Measurements from ENCODE around the gene HYAL3. TPM values are rescaled to one million over a fixed set of nuclear protein-coding genes. Genes with fewer than 3 reads are reported as not detected.
A peak's percentile ranks its signal among the peaks of the same experiment; 100 is the strongest.

The HYAL3 gene, protein sequence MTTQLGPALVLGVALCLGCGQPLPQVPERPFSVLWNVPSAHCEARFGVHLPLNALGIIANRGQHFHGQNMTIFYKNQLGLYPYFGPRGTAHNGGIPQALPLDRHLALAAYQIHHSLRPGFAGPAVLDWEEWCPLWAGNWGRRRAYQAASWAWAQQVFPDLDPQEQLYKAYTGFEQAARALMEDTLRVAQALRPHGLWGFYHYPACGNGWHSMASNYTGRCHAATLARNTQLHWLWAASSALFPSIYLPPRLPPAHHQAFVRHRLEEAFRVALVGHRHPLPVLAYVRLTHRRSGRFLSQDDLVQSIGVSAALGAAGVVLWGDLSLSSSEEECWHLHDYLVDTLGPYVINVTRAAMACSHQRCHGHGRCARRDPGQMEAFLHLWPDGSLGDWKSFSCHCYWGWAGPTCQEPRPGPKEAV
- total RNA-seq (2014; rRNA removed) (13.2 and 20.8 TPM in 2 replicates), Bru-seq, nascent RNA (percentile 51 among the genes with signal in this experiment), BruChase-seq, experiment 1, labeled RNA remaining after a 6-hour chase (percentile 74 among the genes with signal in this experiment), BruChase-seq, experiment 2, labeled RNA remaining after a 2-hour chase (percentile 56 among the genes with signal in this experiment)
- long read RNA-seq, transcript HYAL3-201 (4 exons, 1,942 nt) = major isoform, 10 of 52 reads
- long read RNA-seq, partial matches to known transcripts = 11 of 52 reads
- long read RNA-seq, other reads (novel, unspliced or antisense) = 25 of 52 reads

DNA sequence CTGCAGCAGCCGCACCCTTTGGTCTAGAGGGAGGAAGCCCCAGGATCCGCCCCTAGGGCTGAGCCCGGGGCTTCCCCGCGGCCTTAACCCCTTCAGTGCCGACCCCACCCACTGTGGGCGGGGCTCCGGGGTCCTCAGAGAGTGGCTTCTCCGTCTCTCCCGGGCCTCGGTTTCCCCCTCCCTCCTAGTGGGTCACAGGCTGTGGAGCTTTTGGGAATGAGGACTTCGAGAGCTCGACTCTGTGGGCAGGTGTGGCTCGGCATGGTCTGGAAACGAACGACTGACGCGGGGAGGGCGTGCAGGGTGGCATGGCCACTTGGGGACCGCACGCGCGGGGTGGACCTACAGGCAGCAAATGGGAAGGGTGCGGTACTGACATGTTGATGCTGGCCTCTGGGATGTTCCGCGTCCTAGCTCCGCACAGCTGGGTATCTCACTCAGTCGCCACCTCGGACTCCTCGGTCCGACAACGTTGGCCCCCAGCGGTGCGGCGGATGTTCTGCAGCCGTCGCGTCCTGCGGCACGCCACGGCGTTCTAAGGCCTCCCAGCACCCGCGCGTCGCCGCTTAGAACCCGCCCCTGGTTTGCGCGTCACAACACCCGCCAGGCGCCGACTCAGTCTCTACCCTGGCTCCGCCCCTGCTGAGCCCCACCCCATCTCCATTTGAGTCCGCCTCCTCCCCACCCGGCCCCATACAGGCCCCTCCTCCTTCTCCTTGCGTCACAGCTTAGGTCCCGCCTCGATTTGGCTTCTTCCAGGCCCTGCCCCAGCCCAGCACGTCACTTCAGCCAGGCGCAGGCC, at the start of gene HYAL3, which contains the start of gene NAA80:
Gene HYAL3 (minus strand): TSS at position 570 of the 802 bp plus-strand sequence. CDS start 3,803 bp downstream, outside the sequence.
Gene NAA80 (minus strand): TSS at position 570 of the 802 bp plus-strand sequence. CDS start 1,942 bp downstream, outside the sequence.
- peak; percentile 86 for ATAC-seq
- TSS peak; percentile 71 for BruUV-seq (replicated peaks)
- POLR2A ChIA-PET (ENCODE audit: unreplicated experiment) = interaction anchor here (0.6 to 1.8 kb wide), 4 partner anchors 10 to 52 kb away, joined by 3 to 12 read pairs (median 6); partner anchors contain the start of genes CYB561D2 and NPRL2

DNA sequence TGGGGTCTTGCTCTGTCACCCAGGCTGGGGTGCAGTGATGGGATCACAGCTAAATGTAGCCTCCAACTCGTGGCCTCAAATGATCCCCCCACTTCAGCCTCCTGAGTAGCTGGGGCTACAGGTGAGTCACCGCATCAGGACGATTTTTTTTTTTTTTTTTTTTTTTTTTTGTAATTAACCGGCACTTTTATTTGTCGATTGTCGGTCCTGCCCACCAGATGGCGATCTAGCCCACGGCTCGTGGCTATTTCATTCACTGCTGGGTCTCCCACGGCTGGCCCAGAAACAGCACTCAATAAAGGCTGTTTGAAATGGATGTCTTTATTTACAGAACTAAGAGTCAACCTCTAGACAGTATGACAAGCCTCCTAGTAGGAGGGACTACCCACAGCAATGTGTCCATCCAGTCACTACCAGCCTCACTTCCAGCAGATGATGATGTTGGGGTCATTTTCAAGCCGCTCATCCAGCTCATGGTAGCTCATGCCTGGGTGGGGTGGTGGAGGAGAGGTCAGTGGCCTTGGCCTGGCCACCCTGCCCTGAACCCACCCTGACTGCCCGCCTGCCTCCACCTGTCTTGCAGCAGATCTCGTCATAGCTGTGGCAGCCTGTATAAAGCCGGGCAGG, 48.1 kb upstream of the HYAL3 start:
- ChIA-PET CTCF (interaction anchor here (0.6 to 1.0 kb wide), 10 partner anchors 10 to 254 kb away, joined by 3 to 22 read pairs (median 9); partner anchors contain the start of gene TUSC2), POLR2A (ENCODE audit: unreplicated experiment) (interaction anchor here (0.6 kb wide), 2 partner anchors 10 to 292 kb away, joined by 3 to 17 read pairs; no protein-coding TSS in a partner anchor)
- Histone ChIP-seq H2AFZ (ENCODE audit: low read length) (no peak overlapping the region), H3K27ac (ENCODE audit: low read length) (no peak overlapping the region), H3K9me3 (ENCODE audit: low read length) (no peaks in the 10 kb centered on the region), H3F3A (ENCODE audit: low read length, unreplicated experiment) (peaks cover 4% of the 10 kb centered on the region), H3K27me3 (ENCODE audit: low read length) (no peaks in the 10 kb centered on the region), H3K36me3 (ENCODE audit: low read depth, low read length) (no peaks in the 10 kb centered on the region; the same call in 1 of the 2 replicates), H3K4me1 (ENCODE audit: insufficient read depth, low read length) (peaks cover 32% of the 10 kb centered on the region), H3K4me3 (ENCODE audit: low read length) (no peak overlapping the region), H3K9ac (ENCODE audit: low read length) (no peak overlapping the region), H3K4me2 (ENCODE audit: low read length) (no peak overlapping the region), H4K20me1 (ENCODE audit: low read length) (no peaks in the 10 kb centered on the region), H3K9me2 (replicated peaks; ENCODE audit: low read length) (no peaks in the 10 kb centered on the region), H3K79me2 (ENCODE audit: low read length) (peaks cover 32% of the 10 kb centered on the region)
- TF ChIP-seq EZH2 (IDR thresholded peaks at IDR 0.05; ENCODE audit: low read length, unreplicated experiment) (no peak), EZH2phosphoT487 (IDR thresholded peaks at IDR 0.05; ENCODE audit: borderline replicate concordance, low read length) (no peak)
- TF ChIP-seq, protein P1, sequence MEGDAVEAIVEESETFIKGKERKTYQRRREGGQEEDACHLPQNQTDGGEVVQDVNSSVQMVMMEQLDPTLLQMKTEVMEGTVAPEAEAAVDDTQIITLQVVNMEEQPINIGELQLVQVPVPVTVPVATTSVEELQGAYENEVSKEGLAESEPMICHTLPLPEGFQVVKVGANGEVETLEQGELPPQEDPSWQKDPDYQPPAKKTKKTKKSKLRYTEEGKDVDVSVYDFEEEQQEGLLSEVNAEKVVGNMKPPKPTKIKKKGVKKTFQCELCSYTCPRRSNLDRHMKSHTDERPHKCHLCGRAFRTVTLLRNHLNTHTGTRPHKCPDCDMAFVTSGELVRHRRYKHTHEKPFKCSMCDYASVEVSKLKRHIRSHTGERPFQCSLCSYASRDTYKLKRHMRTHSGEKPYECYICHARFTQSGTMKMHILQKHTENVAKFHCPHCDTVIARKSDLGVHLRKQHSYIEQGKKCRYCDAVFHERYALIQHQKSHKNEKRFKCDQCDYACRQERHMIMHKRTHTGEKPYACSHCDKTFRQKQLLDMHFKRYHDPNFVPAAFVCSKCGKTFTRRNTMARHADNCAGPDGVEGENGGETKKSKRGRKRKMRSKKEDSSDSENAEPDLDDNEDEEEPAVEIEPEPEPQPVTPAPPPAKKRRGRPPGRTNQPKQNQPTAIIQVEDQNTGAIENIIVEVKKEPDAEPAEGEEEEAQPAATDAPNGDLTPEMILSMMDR (conservative IDR thresholded peaks at IDR 0.05; ENCODE audit: low read depth, low read length) = peak; percentile 78
- ATAC-seq = peak; percentile 44
- no TSS peak for BruUV-seq (replicated peaks)
- intact Hi-C loops (cut with micrococcal nuclease) = loop anchor here (1.0 kb wide), 1 partner anchor 195 kb away; no protein-coding TSS in a partner anchor
- DNase-seq = peak; percentile 89

More for the DNA sequence above, at the start of gene HYAL3, which contains the start of gene NAA80:
- TF ChIP-seq, protein P1 (conservative IDR thresholded peaks at IDR 0.05; ENCODE audit: low read depth, low read length) = peak; percentile 36; the same call in 1 of the 2 replicates
- TF ChIP-seq EZH2 (IDR thresholded peaks at IDR 0.05; ENCODE audit: low read length, unreplicated experiment) = no peak
- Histone ChIP-seq H3K9me3 (ENCODE audit: low read length) (no peaks in the 10 kb centered on the region), H4K20me1 (ENCODE audit: low read length) (no peaks in the 10 kb centered on the region), H3K4me1 (ENCODE audit: insufficient read depth, low read length) (peaks cover 20% of the 10 kb centered on the region), H3K27ac (ENCODE audit: low read length) (peak within 1 kb of the TSS; percentile 90), H3K36me3 (ENCODE audit: low read depth, low read length) (no peaks in the 10 kb centered on the region), H3K9me2 (replicated peaks; ENCODE audit: low read length) (no peaks in the 10 kb centered on the region), H2AFZ (ENCODE audit: low read length) (peak within 1 kb of the TSS; percentile 86), H3K27me3 (ENCODE audit: low read length) (no peaks in the 10 kb centered on the region), H3K4me3 (ENCODE audit: low read length) (peak within 1 kb of the TSS; percentile 94), H3F3A (ENCODE audit: low read length, unreplicated experiment) (no peaks in the 10 kb centered on the region), H3K4me2 (ENCODE audit: low read length) (peak within 1 kb of the TSS; percentile 98), H3K79me2 (ENCODE audit: low read length) (peaks cover 14% of the 10 kb centered on the region), H3K9ac (ENCODE audit: low read length) (peak within 1 kb of the TSS; percentile 93)
- DNase-seq = peak; percentile 99
- intact Hi-C loops (cut with micrococcal nuclease) = loop anchor here (1.0 to 2.0 kb wide), 3 partner anchors 18 to 64 kb away; no protein-coding TSS in a partner anchor
- CTCF ChIA-PET = interaction anchor here (0.7 to 1.6 kb wide), 4 partner anchors 23 to 52 kb away, joined by 4 to 7 read pairs (median 6); no protein-coding TSS in a partner anchor
